ENCODE results near the gene TMTC1.

Gene TMTC1

GRCh38 chr12:29692237-29692636 lies 91.5 kb downstream of the TMTC1 start:
- H3K4me1 Mint-ChIP-seq = no peaks in the 10 kb centered on the region
- ATAC-seq = no peak
- peaks cover 9% of the 10 kb centered on the region for H3K9me3 Mint-ChIP-seq
- no peak overlapping the region for H3K4me3 Mint-ChIP-seq
- H3K27ac Mint-ChIP-seq = no peak overlapping the region
- H3K36me3 Mint-ChIP-seq = no peaks in the 10 kb centered on the region
- no peaks in the 10 kb centered on the region for H3K27me3 Mint-ChIP-seq

- no peak overlapping the region for H3K4me3 Mint-ChIP-seq
- H3K4me1 Mint-ChIP-seq = no peaks in the 10 kb centered on the region
- no peaks in the 10 kb centered on the region for H3K27me3 Mint-ChIP-seq
- peaks cover 9% of the 10 kb centered on the region for H3K9me3 Mint-ChIP-seq
- no peak for ATAC-seq
- H3K27ac Mint-ChIP-seq = no peak overlapping the region
- no peaks in the 10 kb centered on the region for H3K36me3 Mint-ChIP-seq
Measured at GRCh38 chr12:29691161-29691854, 92.4 kb downstream of the TMTC1 start.

GRCh38 chr12:29690728-29691127 lies 93.0 kb downstream of the TMTC1 start:
- no peak for ATAC-seq
- no peak overlapping the region for H3K4me3 Mint-ChIP-seq
- H3K9me3 Mint-ChIP-seq = peaks cover 9% of the 10 kb centered on the region
- H3K27ac Mint-ChIP-seq = no peak overlapping the region
- H3K4me1 Mint-ChIP-seq = no peaks in the 10 kb centered on the region
- H3K36me3 Mint-ChIP-seq = no peaks in the 10 kb centered on the region
- H3K27me3 Mint-ChIP-seq = no peaks in the 10 kb centered on the region

GRCh38 chr12:29688914-29689313 lies 94.8 kb downstream of the TMTC1 start:
- H3K27me3 Mint-ChIP-seq = no peaks in the 10 kb centered on the region
- H3K9me3 Mint-ChIP-seq = peaks cover 6% of the 10 kb centered on the region
- no peaks in the 10 kb centered on the region for H3K4me1 Mint-ChIP-seq

GRCh38 chr12:29682088-29682487 lies 101.7 kb downstream of the TMTC1 start:
- H3K27me3 Mint-ChIP-seq = no peaks in the 10 kb centered on the region
- no peak overlapping the region for H3K4me3 Mint-ChIP-seq
- no peak overlapping the region for H3K27ac Mint-ChIP-seq
- no peaks in the 10 kb centered on the region for H3K36me3 Mint-ChIP-seq
- no peaks in the 10 kb centered on the region for H3K4me1 Mint-ChIP-seq
- peaks cover 3% of the 10 kb centered on the region for H3K9me3 Mint-ChIP-seq
- no peak for ATAC-seq

More at GRCh38 chr12:29688914-29689313, 94.8 kb downstream of the TMTC1 start:
- Mint-ChIP-seq H3K27ac (no peak overlapping the region), H3K4me3 (no peak overlapping the region), H3K36me3 (no peaks in the 10 kb centered on the region)
- no peak for ATAC-seq

GRCh38 chr12:29681370-29681769 lies 102.4 kb downstream of the TMTC1 start:
- H3K4me3 Mint-ChIP-seq = no peak overlapping the region
- H3K36me3 Mint-ChIP-seq = no peaks in the 10 kb centered on the region

GRCh38 chr12:29676676-29677075 lies 107.1 kb downstream of the TMTC1 start:
- H3K27me3 Mint-ChIP-seq = no peaks in the 10 kb centered on the region
- no peaks in the 10 kb centered on the region for H3K36me3 Mint-ChIP-seq
- peaks cover 3% of the 10 kb centered on the region for H3K9me3 Mint-ChIP-seq
- H3K4me3 Mint-ChIP-seq = no peak overlapping the region
- no peak overlapping the region for H3K27ac Mint-ChIP-seq
- ATAC-seq = no peak
- H3K4me1 Mint-ChIP-seq = no peaks in the 10 kb centered on the region

More at GRCh38 chr12:29681370-29681769, 102.4 kb downstream of the TMTC1 start:
- H3K9me3 Mint-ChIP-seq = peaks cover 3% of the 10 kb centered on the region
- no peaks in the 10 kb centered on the region for H3K4me1 Mint-ChIP-seq
- ATAC-seq = no peak
- H3K27ac Mint-ChIP-seq = no peak overlapping the region
- no peaks in the 10 kb centered on the region for H3K27me3 Mint-ChIP-seq

- Mint-ChIP-seq H3K27me3 (no peaks in the 10 kb centered on the region), H3K9me3 (peaks cover 1% of the 10 kb centered on the region), H3K4me1 (no peaks in the 10 kb centered on the region), H3K4me3 (no peak overlapping the region), H3K36me3 (no peaks in the 10 kb centered on the region), H3K27ac (no peak overlapping the region)
- ATAC-seq = no peak
Measured at GRCh38 chr12:29674463-29674862, 109.3 kb downstream of the TMTC1 start.

GRCh38 chr12:29673346-29673745 lies 110.4 kb downstream of the TMTC1 start:
- ATAC-seq = no peak
- no peaks in the 10 kb centered on the region for H3K9me3 Mint-ChIP-seq
- no peak overlapping the region for H3K4me3 Mint-ChIP-seq
- no peaks in the 10 kb centered on the region for H3K27me3 Mint-ChIP-seq
- H3K36me3 Mint-ChIP-seq = no peaks in the 10 kb centered on the region
- H3K27ac Mint-ChIP-seq = no peak overlapping the region
- no peaks in the 10 kb centered on the region for H3K4me1 Mint-ChIP-seq

GRCh38 chr12:29672580-29672979 lies 111.2 kb downstream of the TMTC1 start:
- H3K36me3 Mint-ChIP-seq = no peaks in the 10 kb centered on the region
- no peak for ATAC-seq
- no peak overlapping the region for H3K27ac Mint-ChIP-seq
- H3K4me3 Mint-ChIP-seq = no peak overlapping the region
- no peaks in the 10 kb centered on the region for H3K4me1 Mint-ChIP-seq
- no peaks in the 10 kb centered on the region for H3K27me3 Mint-ChIP-seq
- H3K9me3 Mint-ChIP-seq = no peaks in the 10 kb centered on the region

GRCh38 chr12:29671742-29672141 lies 112.0 kb downstream of the TMTC1 start:
- H3K4me1 Mint-ChIP-seq = no peaks in the 10 kb centered on the region
- no peak overlapping the region for H3K4me3 Mint-ChIP-seq
- H3K9me3 Mint-ChIP-seq = no peaks in the 10 kb centered on the region
- no peaks in the 10 kb centered on the region for H3K36me3 Mint-ChIP-seq
- no peaks in the 10 kb centered on the region for H3K27me3 Mint-ChIP-seq
- peak; percentile 51 for ATAC-seq
- H3K27ac Mint-ChIP-seq = no peak overlapping the region

- no peaks in the 10 kb centered on the region for H3K27me3 Mint-ChIP-seq
- no peaks in the 10 kb centered on the region for H3K9me3 Mint-ChIP-seq
- no peak for ATAC-seq
- H3K27ac Mint-ChIP-seq = no peak overlapping the region
- H3K4me3 Mint-ChIP-seq = no peak overlapping the region
- no peaks in the 10 kb centered on the region for H3K4me1 Mint-ChIP-seq
- no peaks in the 10 kb centered on the region for H3K36me3 Mint-ChIP-seq
Measured at GRCh38 chr12:29667011-29667410, 116.7 kb downstream of the TMTC1 start.

- H3K4me3 Mint-ChIP-seq = no peak overlapping the region
- no peak for ATAC-seq
- no peaks in the 10 kb centered on the region for H3K9me3 Mint-ChIP-seq
Measured at GRCh38 chr12:29665107-29665506, 118.6 kb downstream of the TMTC1 start.

GRCh38 chr12:29662734-29663323 lies 120.9 kb downstream of the TMTC1 start:
- Mint-ChIP-seq H3K4me3 (no peak overlapping the region), H3K9me3 (no peaks in the 10 kb centered on the region), H3K36me3 (no peaks in the 10 kb centered on the region), H3K27ac (no peak overlapping the region), H3K27me3 (no peaks in the 10 kb centered on the region), H3K4me1 (no peaks in the 10 kb centered on the region)
- ATAC-seq = no peak

More at GRCh38 chr12:29665107-29665506, 118.6 kb downstream of the TMTC1 start:
- Mint-ChIP-seq H3K27me3 (no peaks in the 10 kb centered on the region), H3K36me3 (no peaks in the 10 kb centered on the region), H3K4me1 (no peaks in the 10 kb centered on the region), H3K27ac (no peak overlapping the region)

- no peaks in the 10 kb centered on the region for H3K36me3 Mint-ChIP-seq
- H3K27ac Mint-ChIP-seq = no peak overlapping the region
- no peak overlapping the region for H3K4me3 Mint-ChIP-seq
- no peak for ATAC-seq
- H3K27me3 Mint-ChIP-seq = no peaks in the 10 kb centered on the region
- H3K4me1 Mint-ChIP-seq = no peaks in the 10 kb centered on the region
- no peaks in the 10 kb centered on the region for H3K9me3 Mint-ChIP-seq
Measured at GRCh38 chr12:29660847-29661246, 122.9 kb downstream of the TMTC1 start.

Data from stimulated activated memory B cell treated with anti-CD40 and anti-IgM and Interleukin-4, amounts not matched to agents 10 μg/mL and 1 μg/mL and 100 μg/mL, for 72 hours (primary cell).